Body of pancreas (tissue), 4 donors: ENCODE results near the gene CD164L2. TPM values are rescaled to one million over a fixed set of nuclear protein-coding genes. Genes with fewer than 3 reads are reported as not detected.
"Not testable (repeated sequence)": the region's sequence is repeated elsewhere in the genome, so short reads cannot be mapped to it uniquely, and the experiment has no call there.

Experiments
- ATAC-seq: fragments of 150-250 bp; one replicate; pipeline ENCODE4 v1.9.1; 2016
- DNase-seq, 4 donors: peaks; one replicate each; pipeline ENCODE4 v3.0.0-alpha.2; 2019
- H3K27ac ChIP-seq, 4 donors: fragments of 200-600 bp; sonication (generic); 1 replicate in 3 of 4; 2 replicates in 1 of 4; pipeline versions ENCODE4 v1.5.1 to v1.6.1; 2016 to 2019; ENCODE audit warnings: mild to moderate bottlenecking in 1 of 4, mixed read lengths in 1 of 4, moderate library complexity in 1 of 4
- H3K27me3 ChIP-seq, 2 donors: fragments of 200-600 bp; sonication (generic); one replicate each; pipeline ENCODE4 v1.6.0; 2016; ENCODE audit warnings: mild to moderate bottlenecking in 1 of 2
- H3K36me3 ChIP-seq, 2 donors: fragments of 200-600 bp; sonication (generic); replicated peaks in 1 of 2; 2 replicates each; pipeline ENCODE4 v1.5.1; 2016; ENCODE audit warnings: low read depth in 2 of 2; ENCODE audit not compliant: insufficient read depth in 1 of 2
- H3K4me1 ChIP-seq: fragments of 200-600 bp; sonication (generic); one replicate; pipeline ENCODE4 v1.6.0; 2016
- H3K4me3 ChIP-seq, 2 donors: fragments of 200-600 bp; sonication (generic); 1 replicate in 1 of 2; 2 replicates in 1 of 2; pipeline ENCODE4 v1.5.1; 2016 to 2019
- H3K9me3 ChIP-seq, 3 donors: fragments of 200-600 bp; sonication (generic); 1 replicate in 2 of 3; 2 replicates in 1 of 3; pipeline ENCODE4 v1.5.1; 2016
- POLR2A ChIP-seq, 3 donors: fragments of 450-650 bp; IDR thresholded peaks; one replicate each; pipeline ENCODE4 v1.6.1; 2016; ENCODE audit warnings: antibody characterized with exemption in 3 of 3, mild to moderate bottlenecking in 2 of 3
- WGBS, 2 donors: methylation state at CpG; one replicate each; pipeline ENCODE4 v1.1.5; 2017; 5-methylcytosine and 5-hydroxymethylcytosine counted together
- intact Hi-C: fragments of 100-400 bp; cut with DNase I; formaldehyde crosslinking; loops from one replicate; pipeline ENCODE4 v1.15.1; 2023
- total RNA-seq, 2 donors: library from RNA; depleted of rRNA; stranded (reverse); fragments of >200 nt; gene quantifications; one replicate each; pipeline ENCODE4 v1.1.0, GENCODE V29; 2016
- TF ChIP-seq, protein P1 (sequence below), 7 experiments: fragments of 450-650 bp in 4 of 7; fragments of 200-600 bp in 3 of 7; sonication (generic) in 3 of 7; IDR thresholded peaks; one replicate each; pipeline ENCODE4 v1.5.1; 2016 to 2019; ENCODE audit warnings: antibody characterized with exemption in 7 of 7

Gene CD164L2
- total RNA-seq, 2 donors from 2014 or later, result 1.3 TPM; not detected in 1

- Histone ChIP-seq H3K27me3 (no peaks in the 10 kb centered on the region), H3K36me3 (peaks cover 13 to 25% of the 10 kb centered on the region in 2 donors), H3K4me3 (no peak overlapping the region), H3K4me1 (peaks cover 10% of the 10 kb centered on the region), H3K27ac (peak overlapping the region in 2 of 4 donors; percentile 28 to 36), H3K9me3 (no peaks in the 10 kb centered on the region)
- TF ChIP-seq, protein P1, sequence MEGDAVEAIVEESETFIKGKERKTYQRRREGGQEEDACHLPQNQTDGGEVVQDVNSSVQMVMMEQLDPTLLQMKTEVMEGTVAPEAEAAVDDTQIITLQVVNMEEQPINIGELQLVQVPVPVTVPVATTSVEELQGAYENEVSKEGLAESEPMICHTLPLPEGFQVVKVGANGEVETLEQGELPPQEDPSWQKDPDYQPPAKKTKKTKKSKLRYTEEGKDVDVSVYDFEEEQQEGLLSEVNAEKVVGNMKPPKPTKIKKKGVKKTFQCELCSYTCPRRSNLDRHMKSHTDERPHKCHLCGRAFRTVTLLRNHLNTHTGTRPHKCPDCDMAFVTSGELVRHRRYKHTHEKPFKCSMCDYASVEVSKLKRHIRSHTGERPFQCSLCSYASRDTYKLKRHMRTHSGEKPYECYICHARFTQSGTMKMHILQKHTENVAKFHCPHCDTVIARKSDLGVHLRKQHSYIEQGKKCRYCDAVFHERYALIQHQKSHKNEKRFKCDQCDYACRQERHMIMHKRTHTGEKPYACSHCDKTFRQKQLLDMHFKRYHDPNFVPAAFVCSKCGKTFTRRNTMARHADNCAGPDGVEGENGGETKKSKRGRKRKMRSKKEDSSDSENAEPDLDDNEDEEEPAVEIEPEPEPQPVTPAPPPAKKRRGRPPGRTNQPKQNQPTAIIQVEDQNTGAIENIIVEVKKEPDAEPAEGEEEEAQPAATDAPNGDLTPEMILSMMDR (IDR thresholded peaks at IDR 0.05), result no peak
- no peak for TF ChIP-seq POLR2A (IDR thresholded peaks at IDR 0.05)
- no peak for DNase-seq
- no peak for ATAC-seq
- intact Hi-C loops, result no loop called here
- WGBS, 2 donors, result 72 to 83% methylated on average over 4 of the region's 4 CpGs
These were observed 23.2 kb upstream of the CD164L2 start for GRCh38 chr1:27406362-27406680.

DNA sequence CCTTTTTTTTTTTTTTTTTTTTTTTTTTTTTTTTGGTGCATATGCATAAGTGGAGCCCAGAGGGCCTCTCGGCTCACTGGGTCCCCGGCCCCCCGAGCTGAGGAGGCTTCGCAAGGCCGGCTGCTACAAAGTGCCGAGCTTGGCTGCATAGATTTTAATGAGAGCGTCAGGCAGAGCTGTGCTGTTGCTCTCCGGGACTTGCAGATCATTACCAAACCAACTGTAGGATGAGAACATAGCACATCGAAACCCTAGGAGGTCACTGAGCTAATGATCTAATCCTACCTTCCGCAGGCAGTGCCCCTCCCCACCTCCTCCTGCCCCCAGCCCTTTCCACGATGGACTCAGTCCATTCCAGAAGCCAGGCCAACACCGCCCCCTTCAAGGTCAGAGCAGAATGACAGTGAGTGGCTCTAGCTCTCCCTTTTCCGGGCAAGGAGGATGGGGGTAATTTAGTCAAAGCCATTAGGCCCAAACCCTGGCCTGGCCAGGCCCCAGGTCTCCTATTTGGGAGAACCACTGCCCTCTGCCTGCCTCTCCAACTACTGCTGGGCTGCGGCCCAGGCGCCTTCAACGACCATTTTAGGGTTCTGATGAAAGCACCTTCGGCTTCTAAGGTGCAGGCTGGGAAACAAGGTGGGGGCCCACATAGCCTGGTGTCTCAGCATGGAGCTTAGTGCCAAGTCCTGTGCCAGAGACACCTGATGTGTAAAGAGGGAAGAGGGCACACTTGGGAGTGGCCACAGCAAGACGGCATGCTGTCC, 22.6 kb upstream of the CD164L2 start:
- H3K4me3 ChIP-seq, DNase-seq, H3K27me3 ChIP-seq, H3K9me3 ChIP-seq, ATAC-seq, intact Hi-C loops: not testable (repeated sequence)
- peaks cover 10% of the 10 kb centered on the region for H3K4me1 ChIP-seq
- peaks cover 9 to 20% of the 10 kb centered on the region in 2 donors for H3K36me3 ChIP-seq
- H3K27ac ChIP-seq, result peak overlapping the region in 2 of 4 donors; percentile 28 to 36
- 60 to 72% methylated on average over 6 to 16 of the region's 18 CpGs for WGBS, 2 donors

GRCh38 chr1:27405074-27405473, 21.9 kb upstream of the CD164L2 start:
- DNase-seq, result peak in 1 of 4 donors; percentile 27
- TF ChIP-seq POLR2A (IDR thresholded peaks at IDR 0.05), result no peak
- TF ChIP-seq, protein P1 (IDR thresholded peaks at IDR 0.05), result no peak
- H3K36me3 ChIP-seq, result peaks cover 2 to 13% of the 10 kb centered on the region in 2 donors
- 65 to 88% methylated on average over 2 to 13 of the region's 13 CpGs for WGBS, 2 donors
- H3K4me1 ChIP-seq, result peaks cover 10% of the 10 kb centered on the region
- H3K27ac ChIP-seq, result peak overlapping the region in 2 of 4 donors; percentile 2 to 16
- ATAC-seq, result no peak
- no peaks in the 10 kb centered on the region for H3K27me3 ChIP-seq
- no peaks in the 10 kb centered on the region for H3K9me3 ChIP-seq
- H3K4me3 ChIP-seq, result no peak overlapping the region
- intact Hi-C loops, result no loop called here

GRCh38 chr1:27403931-27404330, 20.8 kb upstream of the CD164L2 start:
- Histone ChIP-seq H3K27ac (peak overlapping the region in 1 of 4 donors; percentile 15), H3K27me3 (no peaks in the 10 kb centered on the region), H3K9me3 (no peaks in the 10 kb centered on the region), H3K4me3 (no peak overlapping the region), H3K36me3 (peaks cover 0 to 10% of the 10 kb centered on the region in 2 donors), H3K4me1 (peaks cover 10% of the 10 kb centered on the region)
- TF ChIP-seq, protein P1 (IDR thresholded peaks at IDR 0.05), result no peak
- no peak for TF ChIP-seq POLR2A (IDR thresholded peaks at IDR 0.05)
- DNase-seq (no peak), ATAC-seq (no peak)
- intact Hi-C loops, result no loop called here

- peaks cover 0 to 10% of the 10 kb centered on the region in 2 donors for H3K36me3 ChIP-seq
- TF ChIP-seq POLR2A (IDR thresholded peaks at IDR 0.05), result no peak
- TF ChIP-seq, protein P1 (IDR thresholded peaks at IDR 0.05), result peak in 1 of 7 experiments; percentile 14
- H3K4me1 ChIP-seq, result peaks cover 10% of the 10 kb centered on the region
- intact Hi-C loops, result no loop called here
- peak overlapping the region in 3 of 4 donors; percentile 20 to 55 (median 51) for H3K27ac ChIP-seq
- 59 to 82% methylated on average over 16 to 24 of the region's 24 CpGs for WGBS, 2 donors
- H3K27me3 ChIP-seq, result no peaks in the 10 kb centered on the region
- no peak overlapping the region for H3K4me3 ChIP-seq
- no peaks in the 10 kb centered on the region for H3K9me3 ChIP-seq
- DNase-seq (peak in 3 of 4 donors; percentile 28 to 46 (median 34)), ATAC-seq (no peak)
These were observed 20.1 kb upstream of the CD164L2 start for GRCh38 chr1:27403065-27403726.
